ENCODE results near the gene ENTPD2. TPM values are rescaled to one million over a fixed set of nuclear protein-coding genes. Genes with fewer than 3 reads are reported as not detected.
A peak's percentile ranks its signal among the peaks of the same experiment; 100 is the strongest.

ENTPD2 gene
- total RNA-seq, 4 donors from 2014 or later = 0.42 to 1.2 (median 1.0) TPM

DNA sequence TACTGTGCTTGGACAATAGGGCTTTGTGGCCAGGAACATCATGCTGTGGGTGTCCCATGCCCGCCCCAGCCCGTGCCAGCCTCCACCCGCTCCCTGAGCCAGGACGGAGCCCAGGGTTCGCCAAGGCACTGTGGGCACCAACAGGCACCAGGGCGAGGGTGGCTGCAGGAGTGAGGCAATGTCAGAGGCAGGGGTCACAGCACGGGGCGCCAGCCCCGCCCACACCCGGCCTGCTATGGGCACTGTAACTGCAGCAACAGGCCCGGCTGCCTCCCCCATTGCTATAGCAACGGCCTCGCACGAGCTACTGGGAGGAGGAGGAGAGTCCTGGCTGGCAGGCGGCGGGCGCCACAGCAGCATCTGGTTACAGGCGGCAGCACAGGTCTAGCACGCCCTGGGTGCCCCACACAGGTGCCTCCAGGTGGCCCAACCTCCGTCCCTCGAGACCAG lies 28.3 kb downstream of the ENTPD2 start:
- peaks cover 24 to 46% (median 40%) of the 10 kb centered on the region in 4 donors for H3K4me1 ChIP-seq
- intact Hi-C loops (cut with DNase I) = no loop called here
- H3K9me3 ChIP-seq = no peaks in the 10 kb centered on the region
- TF ChIP-seq, protein P1, sequence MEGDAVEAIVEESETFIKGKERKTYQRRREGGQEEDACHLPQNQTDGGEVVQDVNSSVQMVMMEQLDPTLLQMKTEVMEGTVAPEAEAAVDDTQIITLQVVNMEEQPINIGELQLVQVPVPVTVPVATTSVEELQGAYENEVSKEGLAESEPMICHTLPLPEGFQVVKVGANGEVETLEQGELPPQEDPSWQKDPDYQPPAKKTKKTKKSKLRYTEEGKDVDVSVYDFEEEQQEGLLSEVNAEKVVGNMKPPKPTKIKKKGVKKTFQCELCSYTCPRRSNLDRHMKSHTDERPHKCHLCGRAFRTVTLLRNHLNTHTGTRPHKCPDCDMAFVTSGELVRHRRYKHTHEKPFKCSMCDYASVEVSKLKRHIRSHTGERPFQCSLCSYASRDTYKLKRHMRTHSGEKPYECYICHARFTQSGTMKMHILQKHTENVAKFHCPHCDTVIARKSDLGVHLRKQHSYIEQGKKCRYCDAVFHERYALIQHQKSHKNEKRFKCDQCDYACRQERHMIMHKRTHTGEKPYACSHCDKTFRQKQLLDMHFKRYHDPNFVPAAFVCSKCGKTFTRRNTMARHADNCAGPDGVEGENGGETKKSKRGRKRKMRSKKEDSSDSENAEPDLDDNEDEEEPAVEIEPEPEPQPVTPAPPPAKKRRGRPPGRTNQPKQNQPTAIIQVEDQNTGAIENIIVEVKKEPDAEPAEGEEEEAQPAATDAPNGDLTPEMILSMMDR (IDR thresholded peaks at IDR 0.05) = no peak
- TF ChIP-seq EP300 (IDR thresholded peaks at IDR 0.05) (no peak), POLR2AphosphoS5 (IDR thresholded peaks at IDR 0.05) (no peak), POLR2A (IDR thresholded peaks at IDR 0.05; ENCODE audit: low read depth) (no peak)
- H3K27me3 ChIP-seq = no peaks in the 10 kb centered on the region
- DNase-seq (ENCODE audit: extremely low spot score) = no peak
- H3K27ac ChIP-seq (replicated peaks in 1 of 4) = peak overlapping the region in 1 of 4 donors; percentile 41
- H3K36me3 ChIP-seq = peaks cover 0 to 21% (median 9%) of the 10 kb centered on the region in 4 donors
- no peak overlapping the region for H3K4me3 ChIP-seq
- WGBS = 67% methylated on average over 15 of the region's 21 CpGs

DNA sequence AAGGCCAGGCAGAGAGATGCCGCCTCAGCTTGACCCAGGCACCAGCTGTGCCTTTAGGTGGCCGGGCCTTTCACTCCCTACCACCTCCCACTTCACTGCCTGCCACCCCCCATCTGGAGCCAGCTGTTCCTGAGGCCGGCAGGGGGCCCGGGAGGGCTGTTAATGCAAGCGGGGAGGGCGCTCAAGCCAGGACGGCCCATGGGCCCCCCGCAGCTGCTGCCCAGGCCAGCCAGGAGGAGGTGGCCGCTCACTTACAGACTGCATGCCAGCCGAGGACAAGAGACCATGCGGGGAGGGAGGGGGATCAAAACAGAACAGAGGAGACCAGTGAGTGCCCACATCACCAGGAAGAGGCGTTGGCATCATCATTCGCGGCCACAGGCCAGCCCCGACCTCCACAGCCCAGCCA lies 30.3 kb downstream of the ENTPD2 start:
- Histone ChIP-seq H3K9me3 (no peaks in the 10 kb centered on the region), H3K27ac (replicated peaks in 1 of 4) (no peak overlapping the region), H3K27me3 (no peaks in the 10 kb centered on the region), H3K4me3 (no peak overlapping the region), H3K36me3 (peaks cover 0 to 37% (median 25%) of the 10 kb centered on the region in 4 donors), H3K4me1 (peaks cover 17 to 34% (median 26%) of the 10 kb centered on the region in 4 donors)
- TF ChIP-seq POLR2AphosphoS5 (IDR thresholded peaks at IDR 0.05) (no peak), EP300 (IDR thresholded peaks at IDR 0.05) (no peak), POLR2A (IDR thresholded peaks at IDR 0.05; ENCODE audit: low read depth) (no peak)
- TF ChIP-seq, protein P1 (IDR thresholded peaks at IDR 0.05) = no peak
- no peak for DNase-seq (ENCODE audit: extremely low spot score)
- 79% methylated on average over 4 of the region's 15 CpGs for WGBS
- intact Hi-C loops (cut with DNase I) = no loop called here

DNA sequence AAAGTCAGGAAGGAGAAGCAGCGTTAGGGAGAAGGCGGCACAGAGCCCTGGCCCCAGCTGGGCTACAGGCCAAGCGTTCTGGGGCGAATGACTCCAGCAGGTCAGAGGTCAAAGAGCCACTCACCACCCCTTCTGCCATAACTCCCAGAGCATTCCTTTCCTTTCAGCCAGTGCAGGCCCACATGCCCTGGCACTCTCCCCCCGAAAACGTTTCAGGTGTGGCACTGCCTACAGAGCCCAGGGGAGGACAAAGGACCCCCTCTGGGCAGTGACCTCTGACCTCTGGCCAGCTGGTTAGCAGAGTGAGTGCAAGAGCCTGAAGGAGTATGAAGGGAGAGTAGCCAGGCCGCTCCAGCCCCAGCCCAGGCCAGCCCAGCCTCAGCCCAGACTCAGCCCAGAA lies 30.7 kb downstream of the ENTPD2 start:
- Histone ChIP-seq H3K27me3 (no peaks in the 10 kb centered on the region), H3K4me1 (peaks cover 14 to 30% (median 23%) of the 10 kb centered on the region in 4 donors), H3K36me3 (peaks cover 0 to 37% (median 27%) of the 10 kb centered on the region in 4 donors), H3K27ac (replicated peaks in 1 of 4) (no peak overlapping the region), H3K9me3 (no peaks in the 10 kb centered on the region), H3K4me3 (no peak overlapping the region)
- DNase-seq (ENCODE audit: extremely low spot score) = no peak
- TF ChIP-seq EP300 (IDR thresholded peaks at IDR 0.05) (no peak), POLR2AphosphoS5 (IDR thresholded peaks at IDR 0.05) (no peak), POLR2A (IDR thresholded peaks at IDR 0.05; ENCODE audit: low read depth) (no peak)
- TF ChIP-seq, protein P1 (IDR thresholded peaks at IDR 0.05) = no peak
- WGBS = 88% methylated on average over 6 of the region's 7 CpGs
- intact Hi-C loops (cut with DNase I) = no loop called here

DNA sequence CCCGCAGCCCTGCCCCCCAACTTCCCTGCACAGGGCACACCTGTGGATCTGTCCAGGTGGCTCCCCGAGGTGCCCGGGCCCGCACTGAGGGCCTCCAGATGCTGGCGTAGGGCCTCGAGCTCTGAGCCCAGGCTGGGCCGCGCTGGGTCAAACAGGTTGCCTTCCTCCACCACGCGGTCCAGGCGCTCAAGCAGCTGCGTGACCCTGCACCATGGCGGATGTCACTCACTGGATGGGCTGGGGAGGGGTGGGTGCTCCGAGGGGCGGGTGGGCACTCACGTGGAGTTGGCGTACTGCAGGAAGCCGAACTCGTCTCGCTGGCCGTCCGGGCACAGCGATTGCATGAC lies 31.2 kb downstream of the ENTPD2 start:
- WGBS = 92% methylated on average over 8 of the region's 23 CpGs
- Histone ChIP-seq H3K4me3 (no peak overlapping the region), H3K9me3 (no peaks in the 10 kb centered on the region), H3K36me3 (peaks cover 0 to 41% (median 32%) of the 10 kb centered on the region in 4 donors), H3K4me1 (peaks cover 14 to 30% (median 22%) of the 10 kb centered on the region in 4 donors), H3K27ac (replicated peaks in 1 of 4) (no peak overlapping the region), H3K27me3 (no peaks in the 10 kb centered on the region)
- intact Hi-C loops (cut with DNase I) = no loop called here
- no peak for DNase-seq (ENCODE audit: extremely low spot score)
- TF ChIP-seq POLR2AphosphoS5 (IDR thresholded peaks at IDR 0.05) = no peak
- TF ChIP-seq POLR2A (IDR thresholded peaks at IDR 0.05; ENCODE audit: low read depth) = no peak
- TF ChIP-seq, protein P1 (IDR thresholded peaks at IDR 0.05) = no peak
- no peak for TF ChIP-seq EP300 (IDR thresholded peaks at IDR 0.05)
